GM18498 (cell line): Measurements from ENCODE around the gene CDC27.
"Not testable (repeated sequence)": the region's sequence is repeated elsewhere in the genome, so short reads cannot be mapped to it uniquely, and the experiment has no call there.

ENCODE experiments used
- ATAC-seq: cut with Tn5 transposase; IDR thresholded peaks from one replicate; pipeline ENCODE4 v1.9.1; 2021; ENCODE audit warnings: mild to moderate bottlenecking, moderate library complexity; ENCODE audit not compliant: unreplicated experiment

CDC27 gene

GRCh38 chr17:47072886-47073285, 116.2 kb downstream of the CDC27 start:
- ATAC-seq, result no peak

GRCh38 chr17:47071171-47071570, 117.9 kb downstream of the CDC27 start:
- not testable (repeated sequence) for ATAC-seq

- not testable (repeated sequence) for ATAC-seq
Measured at GRCh38 chr17:47070266-47070665, 118.8 kb downstream of the CDC27 start.
